ENCODE data around the gene PDS5B.

Gene PDS5B

DNA sequence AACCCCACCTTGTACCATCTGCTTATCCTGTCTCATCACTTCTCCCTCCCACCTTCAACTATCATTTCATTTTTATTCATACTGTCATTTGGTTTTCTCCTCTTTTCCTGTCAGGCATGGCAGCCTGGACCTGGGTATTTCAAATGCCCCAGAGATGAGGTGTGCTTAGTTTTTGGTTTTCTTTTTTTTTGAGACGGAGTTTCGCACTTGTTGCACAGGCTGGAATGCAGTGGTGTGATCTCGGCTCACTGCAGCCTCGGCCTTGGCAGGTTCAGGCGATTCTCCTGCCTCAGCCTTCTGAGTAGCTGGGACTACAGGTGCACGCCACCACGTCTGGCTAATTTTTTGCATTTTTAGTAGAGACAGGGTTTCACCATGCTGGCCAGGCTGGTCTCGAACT, 5.8 kb downstream of the PDS5B start:
- no peak for DNase-seq

DNA sequence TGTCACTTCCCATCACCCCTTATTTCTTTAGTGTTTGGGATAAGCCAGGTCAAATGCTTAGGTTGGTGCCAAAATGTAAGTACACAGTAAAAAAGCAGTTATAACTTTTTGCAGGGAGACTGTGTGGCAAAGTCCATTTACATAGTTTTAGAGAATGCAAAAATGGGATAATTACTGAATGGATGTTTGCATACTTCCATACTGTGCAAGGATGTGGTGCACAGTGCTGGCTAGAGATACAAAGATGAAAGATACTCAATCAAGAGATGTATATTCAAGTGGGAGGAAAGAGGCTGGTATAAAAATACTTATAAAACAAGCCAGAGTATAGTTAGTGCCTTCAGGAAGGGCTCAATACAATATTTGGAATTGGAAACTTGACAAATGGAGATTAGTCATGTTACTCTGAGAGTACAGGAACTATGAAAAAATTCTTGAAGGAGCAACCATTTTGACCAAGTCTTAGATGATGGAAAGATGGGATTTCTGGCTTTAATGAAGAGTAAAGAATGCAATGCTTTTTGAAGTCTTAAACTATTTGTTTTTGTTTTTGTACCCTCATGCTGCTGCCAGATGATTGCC, 8.0 kb downstream of the PDS5B start:
- no peak for DNase-seq

DNA sequence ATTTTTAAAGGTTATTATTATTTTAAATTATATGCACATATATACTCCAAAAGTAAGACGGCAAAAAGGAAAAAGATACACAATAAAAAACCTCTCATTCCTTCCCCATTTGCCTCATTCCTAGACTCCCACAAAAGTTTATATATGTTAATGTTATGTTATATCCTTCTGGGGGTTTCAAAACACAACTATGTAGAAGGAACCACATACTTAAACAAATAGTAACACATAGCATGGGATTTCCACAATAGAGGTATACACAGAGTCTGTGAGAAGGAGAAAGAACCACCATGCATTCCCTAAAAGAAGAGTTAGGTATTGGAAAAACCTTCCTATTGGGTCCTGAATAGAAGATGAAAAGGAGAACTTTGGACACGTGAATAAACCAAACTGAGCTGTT, 9.1 kb downstream of the PDS5B start:
- DNase-seq, result no peak

DNA sequence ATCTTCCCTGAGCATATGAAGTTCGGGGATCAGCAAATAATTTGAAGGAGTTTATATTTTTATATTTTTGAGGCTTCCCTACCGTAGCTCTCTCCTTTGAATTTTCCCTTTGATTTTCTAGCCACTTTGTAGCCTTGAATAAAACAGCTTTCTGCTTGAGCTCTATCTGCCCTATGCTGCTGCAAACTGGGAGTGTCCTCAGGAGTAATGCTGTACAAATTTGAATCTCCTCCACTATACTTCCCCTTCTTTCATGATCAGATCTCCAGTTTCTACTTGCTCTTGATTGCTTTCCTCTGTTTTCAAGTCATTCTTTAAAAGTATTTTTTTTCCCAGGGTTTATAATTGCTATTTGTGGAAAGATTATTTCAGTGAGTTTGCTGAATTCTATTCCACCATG, 14.6 kb downstream of the PDS5B start:
- no peak for DNase-seq

DNA sequence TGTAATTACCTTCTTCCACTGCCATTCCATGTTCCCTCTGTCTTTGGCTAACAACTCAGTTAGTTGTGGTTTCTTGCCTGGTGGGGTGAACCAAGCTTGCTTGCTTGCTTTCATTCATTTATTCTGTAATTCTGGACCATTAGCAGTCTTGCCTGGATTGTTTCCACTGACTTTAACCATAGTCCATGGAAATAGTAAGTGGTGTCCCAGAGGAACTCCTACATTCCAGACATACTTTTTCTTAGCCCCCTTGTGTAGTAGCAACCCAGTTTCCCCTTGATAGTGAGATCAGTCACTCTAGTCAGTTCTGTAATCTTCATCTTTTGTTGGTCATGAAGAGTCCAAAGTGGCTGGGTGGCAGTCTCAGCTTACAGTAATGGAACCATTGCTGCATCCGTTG, 23.2 kb downstream of the PDS5B start:
- no peak for DNase-seq

DNA sequence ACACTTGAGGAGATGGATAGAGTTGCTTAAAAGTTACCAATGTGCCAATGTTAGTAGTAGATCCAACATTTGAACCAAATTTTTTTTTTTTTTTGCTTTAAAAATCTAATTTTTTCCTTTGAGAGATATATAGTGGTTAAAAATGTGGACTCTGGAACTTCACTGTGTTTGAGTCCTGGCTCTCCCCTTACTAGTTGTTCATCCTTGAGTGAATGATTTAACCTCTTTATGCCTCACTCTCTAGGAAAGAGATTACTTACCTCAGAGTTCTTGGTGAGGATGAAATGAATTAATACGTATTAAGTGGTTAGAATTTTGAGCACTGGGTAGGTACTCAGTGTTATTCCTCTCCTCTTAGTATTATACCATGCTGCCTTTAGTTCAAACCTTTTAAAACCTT, 24.3 kb downstream of the PDS5B start:
- DNase-seq, result no peak

DNA sequence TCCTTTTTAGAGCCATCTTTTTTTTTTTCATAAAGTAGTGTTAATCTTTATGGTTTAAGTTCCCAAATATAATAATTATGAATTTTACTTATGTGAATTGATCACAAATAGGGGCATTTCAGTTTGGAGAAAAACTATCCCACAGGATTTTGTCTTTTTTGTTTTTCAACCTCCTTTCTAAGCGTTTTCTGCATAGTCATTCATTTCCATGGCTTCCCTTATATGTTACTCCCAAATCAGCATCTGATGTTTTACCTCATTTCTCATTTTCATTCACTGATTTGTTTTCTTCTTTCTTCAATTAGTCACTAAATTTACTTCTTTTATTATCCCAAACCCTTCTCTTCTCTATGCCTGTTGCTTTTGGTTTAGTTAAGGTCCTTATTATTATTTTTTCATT, 24.7 kb downstream of the PDS5B start:
- no peak for DNase-seq

DNA sequence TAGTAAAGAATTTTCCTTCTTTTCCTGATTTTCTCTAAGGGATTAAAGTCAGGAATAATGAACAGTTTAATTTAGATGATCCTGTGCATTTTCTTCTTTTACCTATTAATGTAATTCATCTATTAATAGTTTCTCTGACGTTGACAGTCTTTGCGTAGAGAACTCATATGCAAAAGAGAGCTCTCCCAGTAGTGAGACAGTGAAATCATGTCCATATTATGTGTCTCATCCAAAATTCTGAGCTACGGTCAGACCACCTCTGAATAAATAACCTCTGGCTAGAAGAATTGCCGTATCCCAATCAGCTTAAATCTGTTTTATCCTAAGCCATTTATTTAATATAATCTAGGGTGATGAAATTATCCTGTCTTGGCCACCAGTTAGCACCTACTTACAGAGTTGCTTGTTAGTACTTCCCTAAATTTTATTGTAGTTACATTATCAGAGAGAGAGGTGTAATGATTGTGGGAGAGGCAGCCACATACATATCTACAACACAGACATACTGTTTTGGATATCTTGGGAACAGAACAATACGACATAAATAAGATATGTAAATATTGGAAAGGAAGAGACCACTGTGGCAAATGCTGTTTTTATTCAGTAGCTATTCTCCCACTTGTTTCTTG, 30.7 kb downstream of the PDS5B start:
- DNase-seq, result no peak

DNA sequence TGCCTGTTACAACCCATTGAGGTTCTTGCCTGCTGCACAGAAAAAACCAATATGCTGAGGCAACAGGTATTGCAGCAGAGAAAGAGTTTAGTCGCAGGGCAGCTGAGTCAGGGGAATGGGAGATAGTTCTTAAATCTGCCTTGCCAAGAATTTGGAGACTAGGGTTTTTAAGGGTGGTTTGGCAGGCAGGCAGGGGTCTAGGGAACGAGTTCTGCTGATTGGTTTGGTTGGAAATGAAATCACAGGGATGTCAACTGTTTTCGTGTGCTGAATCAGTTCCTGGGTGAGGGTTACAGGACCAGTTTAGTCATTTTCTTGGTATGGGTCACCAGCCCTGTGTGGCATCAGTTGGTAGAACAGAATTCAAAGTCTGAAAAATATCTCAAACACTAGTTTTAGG, 36.6 kb downstream of the PDS5B start:
- DNase-seq, result no peak

DNA sequence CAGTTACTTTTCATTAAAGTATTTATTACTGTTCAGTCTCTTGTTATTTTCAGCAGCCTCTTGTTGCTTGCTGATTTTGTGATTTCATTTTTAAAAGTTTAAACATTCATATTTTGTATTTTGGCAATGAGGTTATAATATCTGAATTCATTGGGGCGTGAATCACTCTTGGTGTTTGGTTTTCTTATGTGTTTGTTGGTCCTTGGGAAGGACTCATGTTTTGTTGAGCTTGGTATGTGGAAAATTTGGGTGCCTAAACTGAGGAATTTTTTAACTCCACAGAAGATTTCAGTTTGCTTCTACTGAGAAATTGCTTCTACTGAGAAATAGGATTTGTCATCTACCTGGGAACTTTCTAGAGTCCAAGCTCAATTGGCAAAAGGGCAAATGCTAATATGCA, 38.2 kb downstream of the PDS5B start:
- no peak for DNase-seq

DNA sequence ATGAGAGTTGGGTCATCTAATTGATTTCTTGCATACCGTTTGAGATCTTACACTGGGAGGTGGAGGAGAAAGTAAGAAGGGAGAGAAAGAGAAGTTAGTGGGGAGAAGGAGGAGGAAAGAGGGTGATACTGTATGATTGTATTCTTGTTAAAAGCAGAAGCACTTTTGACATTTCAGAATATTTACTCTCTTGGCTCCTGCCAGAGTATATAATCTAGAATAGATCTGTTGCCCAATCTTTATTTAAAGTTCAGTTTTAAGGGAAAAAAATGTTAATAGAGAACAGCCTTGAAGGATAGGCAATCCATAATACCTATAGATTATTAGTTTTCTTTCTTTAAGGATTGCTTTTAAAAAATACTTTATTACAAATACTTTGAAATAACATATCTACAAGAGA, 41.5 kb downstream of the PDS5B start:
- no peak for DNase-seq

DNA sequence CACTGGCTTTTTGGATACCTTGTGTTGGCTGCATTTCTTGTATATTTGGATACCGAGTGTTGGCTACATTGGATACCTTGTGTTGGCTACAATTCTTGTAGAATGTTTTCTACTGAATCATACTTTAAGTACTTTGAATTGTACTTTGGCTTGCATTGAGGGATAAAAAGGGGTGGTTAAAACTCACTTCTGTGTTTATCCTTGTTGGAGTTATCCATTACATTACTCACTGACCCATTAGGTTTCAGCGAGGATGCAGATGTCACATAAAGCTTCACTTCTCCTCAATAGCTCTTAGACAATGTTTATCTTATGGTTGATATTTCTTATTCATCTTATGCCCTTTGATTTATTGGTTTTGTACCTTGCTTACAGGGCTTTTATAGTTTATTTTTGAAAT, 43.1 kb downstream of the PDS5B start:
- no peak for DNase-seq

DNA sequence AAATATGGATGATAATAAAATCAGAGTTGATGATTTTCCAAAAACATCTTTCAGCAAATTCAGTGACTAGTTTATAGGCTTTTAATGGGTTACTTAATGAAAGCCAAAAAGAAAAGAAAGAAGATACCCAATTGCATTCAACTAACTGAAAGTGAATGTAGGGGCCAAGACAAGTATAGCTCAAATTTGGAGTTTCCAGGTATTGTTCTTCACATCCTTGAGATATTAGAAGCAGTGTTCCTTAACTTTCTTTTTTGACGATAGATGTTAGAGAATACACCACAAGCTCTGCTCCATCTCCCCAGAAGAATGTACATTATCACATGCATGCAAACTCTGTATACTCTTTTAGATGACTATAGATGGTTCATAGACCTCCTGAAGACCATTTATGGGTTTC, 43.6 kb downstream of the PDS5B start:
- no peak for DNase-seq

DNA sequence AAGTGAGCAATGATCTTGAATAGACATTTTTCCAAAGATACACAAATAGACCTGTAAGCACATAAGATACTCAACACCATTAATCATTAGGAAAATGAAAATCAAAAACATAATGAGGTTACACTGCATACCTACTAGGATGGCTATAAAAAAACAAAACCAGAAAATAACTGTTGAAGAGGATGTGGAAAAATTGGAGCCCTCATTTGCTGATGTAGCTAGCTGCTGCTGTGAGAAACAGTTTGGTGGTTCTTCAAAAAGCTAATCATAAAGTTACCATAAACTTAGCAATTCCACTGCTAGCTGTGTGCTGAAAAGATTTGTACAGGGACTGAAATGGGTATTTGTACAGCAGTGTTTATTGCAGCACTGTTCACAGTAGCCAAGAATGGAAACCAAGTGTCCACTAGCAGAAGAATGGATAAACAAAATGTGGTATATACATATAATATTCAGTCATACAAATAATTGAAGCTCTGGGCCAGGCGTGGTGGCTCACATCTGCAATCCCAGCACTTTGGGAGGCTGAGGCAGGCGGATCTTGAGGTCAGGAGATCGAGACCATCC, 46.2 kb downstream of the PDS5B start:
- no peak for DNase-seq

DNA sequence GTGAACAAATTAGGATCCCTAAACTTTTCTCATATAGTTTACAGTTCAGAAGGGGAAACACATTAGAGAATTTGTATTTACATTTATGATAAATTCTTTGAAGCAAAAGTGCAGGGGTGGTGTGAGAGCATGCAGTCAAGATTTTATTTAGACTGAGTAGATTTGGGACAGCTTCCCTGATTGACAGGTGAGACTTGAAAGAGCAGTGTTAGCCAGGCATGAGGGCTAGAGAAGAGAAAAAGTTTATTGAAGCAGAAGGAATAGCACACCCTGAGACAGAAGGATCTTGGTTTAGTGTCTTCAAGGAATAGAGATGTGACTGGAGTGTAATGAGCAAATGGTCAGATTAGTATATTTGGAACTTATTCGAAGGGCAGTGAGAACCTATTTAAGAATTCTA, 50.5 kb downstream of the PDS5B start:
- no peak for DNase-seq

DNA sequence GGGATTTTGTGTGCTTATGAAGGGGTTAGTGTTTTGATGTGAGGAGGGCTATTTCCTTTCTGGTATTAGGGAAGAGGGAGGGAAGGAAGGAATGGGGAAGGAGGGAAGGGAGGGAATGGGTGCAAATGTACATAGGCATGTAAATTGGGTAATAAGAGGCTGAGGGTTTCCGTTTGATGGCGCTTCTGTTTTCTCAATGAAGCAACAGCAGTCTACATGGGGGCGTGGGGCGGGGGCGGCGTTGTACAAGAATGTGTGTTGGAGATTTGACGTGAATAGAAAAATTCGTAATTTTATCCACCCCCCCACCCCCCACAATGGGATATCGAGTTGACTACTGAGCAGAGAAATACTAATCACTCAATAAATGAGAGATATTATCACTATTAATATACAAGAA, 52.5 kb downstream of the PDS5B start:
- no peak for DNase-seq

DNA sequence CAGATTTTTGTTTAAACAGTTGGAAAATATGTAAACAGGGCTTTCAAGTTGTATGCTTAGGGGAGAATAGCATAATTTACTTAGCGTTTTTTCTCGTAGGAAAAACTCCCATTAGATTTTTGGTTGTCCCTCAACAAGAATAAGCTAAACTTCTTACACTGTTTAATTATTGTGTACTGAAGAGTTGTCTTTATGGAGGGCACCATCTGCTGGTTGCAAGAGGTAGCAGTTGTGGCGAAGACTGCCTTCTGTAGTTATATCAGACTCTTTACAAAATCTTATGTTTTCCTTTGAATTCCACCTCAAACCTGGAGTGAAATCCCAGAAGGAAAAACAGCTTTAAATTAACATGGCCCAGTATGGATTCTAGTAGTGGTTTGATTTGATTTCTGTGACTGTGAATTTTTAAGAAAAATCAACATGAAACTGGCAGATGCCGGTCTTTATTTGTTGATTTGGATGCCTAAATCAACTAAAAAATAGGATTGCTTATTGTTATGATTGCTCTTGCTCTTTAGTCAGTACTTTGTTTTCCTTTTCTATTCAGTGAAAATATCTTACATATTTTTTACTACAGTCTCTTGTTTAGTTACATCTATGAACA, 53.4 kb downstream of the PDS5B start:
- peak; percentile 8 for DNase-seq

DNA sequence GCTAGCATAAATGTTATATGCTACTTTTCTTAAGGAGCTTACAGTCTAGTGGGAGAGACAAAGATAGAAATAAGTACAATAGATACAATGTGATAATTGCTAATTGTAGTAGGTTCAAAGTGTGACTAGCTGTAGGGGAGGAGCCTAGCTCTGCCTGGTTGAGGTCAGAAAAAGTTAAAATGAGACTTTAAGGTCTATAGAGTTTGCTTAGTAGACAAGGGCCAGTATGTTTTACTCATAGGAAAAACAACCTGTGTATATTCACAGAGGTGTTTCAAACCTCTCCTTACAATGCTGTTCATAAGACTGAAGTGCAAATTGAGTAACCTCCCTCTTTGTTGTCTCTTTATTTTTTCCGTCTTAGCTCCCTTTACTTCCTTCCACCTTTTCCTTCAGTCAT, 56.1 kb downstream of the PDS5B start:
- no peak for DNase-seq

DNA sequence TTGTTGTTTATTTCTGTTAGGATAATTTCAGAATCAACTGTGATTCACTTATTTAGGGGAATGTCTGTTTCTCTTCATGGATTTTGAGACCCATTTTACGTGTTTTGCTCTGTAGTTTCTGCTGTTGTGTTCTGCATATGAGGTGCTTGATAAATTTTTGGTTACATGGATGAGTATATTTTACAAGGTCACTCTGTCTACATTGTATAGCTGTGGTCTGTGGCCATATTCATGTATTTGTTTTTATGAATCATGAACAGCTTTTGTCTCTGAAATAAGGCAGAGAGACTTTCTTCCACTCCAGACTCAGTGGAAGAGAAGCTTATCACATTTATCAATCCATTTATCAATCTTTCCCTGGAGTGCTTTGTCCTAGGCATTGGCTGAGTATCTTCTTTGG, 56.6 kb downstream of the PDS5B start:
- DNase-seq, result no peak

DNA sequence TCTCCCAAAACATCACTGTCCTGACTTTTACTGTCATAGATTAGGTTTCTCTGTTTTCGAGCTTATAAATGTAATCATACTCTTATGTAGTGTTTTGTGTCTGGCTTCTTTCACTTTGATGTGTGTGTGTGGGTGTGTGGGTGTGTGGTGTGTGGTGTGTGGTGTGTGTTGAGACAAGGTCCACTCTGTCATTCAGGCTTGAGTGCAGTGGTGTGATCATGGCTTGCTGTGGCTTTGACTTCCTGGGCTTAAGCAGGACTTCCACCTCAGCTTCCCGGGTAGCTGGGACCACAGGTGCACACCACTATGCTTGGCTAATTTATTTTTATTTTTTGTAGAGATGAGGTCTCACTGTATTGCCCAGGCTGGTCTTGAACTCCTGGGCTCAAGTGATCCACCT, 59.6 kb downstream of the PDS5B start:
- no peak for DNase-seq

DNA sequence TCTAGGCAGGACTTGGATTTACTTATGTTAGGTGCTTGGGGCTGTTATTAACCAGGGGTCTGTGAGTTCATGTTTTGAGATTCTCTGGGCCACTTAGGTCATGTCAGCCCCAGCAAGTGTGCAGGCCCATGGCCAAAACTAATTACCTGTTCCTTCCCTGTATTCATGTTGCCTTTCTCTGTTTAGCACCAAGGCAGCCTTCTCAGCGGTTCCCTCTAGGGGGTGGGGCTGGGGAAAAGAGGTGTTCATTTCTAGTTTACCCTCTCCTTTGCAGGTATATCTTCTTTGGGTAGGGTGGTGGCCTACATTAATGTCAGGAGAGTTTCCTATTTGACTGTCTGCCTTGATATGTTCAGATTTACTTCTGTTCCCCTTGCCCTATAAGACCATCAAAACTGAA, 61.7 kb downstream of the PDS5B start:
- DNase-seq, result no peak

DNA sequence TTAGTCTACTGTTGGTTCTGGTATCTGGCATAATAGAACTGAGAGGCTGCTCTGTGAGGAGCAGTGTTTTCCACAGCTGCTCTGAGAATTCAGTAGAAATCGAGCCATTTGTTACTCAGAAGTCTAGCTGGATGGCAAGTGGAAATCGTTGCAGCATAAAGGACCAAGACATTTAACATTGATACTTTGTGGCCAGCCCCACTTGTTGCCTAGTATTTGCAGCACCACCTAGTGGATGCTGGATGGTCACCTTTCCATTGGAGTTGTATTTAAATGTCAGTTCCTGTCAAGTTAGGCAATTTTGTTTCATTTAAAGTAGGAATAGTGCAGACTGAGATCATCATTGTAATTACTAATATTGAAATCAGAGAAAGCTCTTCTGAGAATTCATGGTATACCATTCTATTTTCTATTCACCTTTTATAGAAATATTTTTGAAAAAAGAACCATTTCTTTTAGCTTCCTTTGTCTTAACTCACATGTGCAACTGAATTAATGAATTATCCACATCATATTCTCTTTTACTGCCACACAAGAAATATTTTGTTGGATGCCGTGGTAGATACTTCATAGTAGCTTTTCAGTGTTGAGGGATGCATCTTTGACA, 64.6 kb downstream of the PDS5B start:
- peak; percentile 27 for DNase-seq

DNA sequence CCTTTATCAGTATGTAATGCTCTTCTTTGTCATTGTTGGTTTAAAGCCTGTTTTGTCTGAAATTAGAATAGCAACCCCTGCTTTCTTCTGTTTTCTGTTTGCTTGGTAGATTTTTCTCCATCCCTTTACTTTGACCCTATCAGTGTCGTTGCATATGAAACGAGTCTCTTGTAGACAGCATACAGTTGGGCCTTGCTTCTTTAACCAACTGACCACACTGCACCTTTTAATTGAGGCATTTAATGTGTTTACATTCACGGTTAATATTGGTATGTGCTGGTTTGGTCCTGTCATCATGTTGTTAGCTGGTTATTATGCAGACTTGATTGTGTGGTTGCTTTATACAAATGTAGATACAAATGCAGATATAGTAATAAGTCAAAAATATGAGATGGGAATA, 71.1 kb downstream of the PDS5B start:
- no peak for DNase-seq

DNA sequence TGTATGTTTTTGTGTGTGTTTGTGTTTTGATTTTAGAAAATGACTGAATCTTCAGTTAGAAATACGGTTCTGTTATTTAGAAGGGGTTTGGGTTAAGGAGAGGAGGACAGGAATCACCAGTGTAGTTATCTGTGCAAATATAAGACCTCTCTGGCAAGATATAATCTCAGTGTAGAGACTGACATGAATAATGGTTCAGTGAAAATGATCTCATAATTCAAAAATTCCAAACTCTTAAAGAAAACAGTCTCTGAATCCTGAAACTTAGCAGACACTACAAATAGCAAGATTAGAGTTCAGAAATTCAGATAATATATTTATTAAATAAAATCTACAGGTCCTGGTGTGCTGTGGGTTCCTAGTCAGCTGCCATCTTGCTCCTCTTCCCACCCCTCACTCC, 73.5 kb downstream of the PDS5B start:
- DNase-seq, result no peak
